ENCODE measurements around the gene CACNA1I.

DNA sequence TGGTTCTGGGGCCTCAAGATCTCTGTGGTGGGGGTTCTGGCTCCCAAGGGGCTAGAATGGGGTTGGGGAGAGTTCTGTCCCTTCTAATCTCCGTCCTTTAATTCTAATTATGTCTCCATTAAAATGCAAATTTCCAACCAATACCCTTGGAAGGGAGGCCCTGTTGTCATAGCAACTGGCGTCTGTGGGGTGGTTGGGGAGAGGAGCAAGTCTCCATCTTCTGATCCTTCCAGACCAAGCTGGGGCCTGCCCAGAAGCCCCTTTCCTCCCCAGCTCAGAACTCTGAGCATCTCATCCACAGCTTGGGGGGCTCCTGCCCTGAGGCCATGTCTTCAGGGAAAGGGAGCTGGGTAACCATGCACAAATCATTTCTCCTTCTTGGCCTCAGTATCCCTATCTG lies 32.6 kb upstream of the CACNA1I start:
- TF ChIP-seq, protein P1, sequence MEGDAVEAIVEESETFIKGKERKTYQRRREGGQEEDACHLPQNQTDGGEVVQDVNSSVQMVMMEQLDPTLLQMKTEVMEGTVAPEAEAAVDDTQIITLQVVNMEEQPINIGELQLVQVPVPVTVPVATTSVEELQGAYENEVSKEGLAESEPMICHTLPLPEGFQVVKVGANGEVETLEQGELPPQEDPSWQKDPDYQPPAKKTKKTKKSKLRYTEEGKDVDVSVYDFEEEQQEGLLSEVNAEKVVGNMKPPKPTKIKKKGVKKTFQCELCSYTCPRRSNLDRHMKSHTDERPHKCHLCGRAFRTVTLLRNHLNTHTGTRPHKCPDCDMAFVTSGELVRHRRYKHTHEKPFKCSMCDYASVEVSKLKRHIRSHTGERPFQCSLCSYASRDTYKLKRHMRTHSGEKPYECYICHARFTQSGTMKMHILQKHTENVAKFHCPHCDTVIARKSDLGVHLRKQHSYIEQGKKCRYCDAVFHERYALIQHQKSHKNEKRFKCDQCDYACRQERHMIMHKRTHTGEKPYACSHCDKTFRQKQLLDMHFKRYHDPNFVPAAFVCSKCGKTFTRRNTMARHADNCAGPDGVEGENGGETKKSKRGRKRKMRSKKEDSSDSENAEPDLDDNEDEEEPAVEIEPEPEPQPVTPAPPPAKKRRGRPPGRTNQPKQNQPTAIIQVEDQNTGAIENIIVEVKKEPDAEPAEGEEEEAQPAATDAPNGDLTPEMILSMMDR (IDR thresholded peaks at IDR 0.05 in 4 of 5, conservative IDR thresholded peaks at IDR 0.05 in 1 of 5) = no peak
- no peak for TF ChIP-seq POLR2A (IDR thresholded peaks at IDR 0.05)
